SK-N-MC (cell line): ENCODE measurements around the gene AJAP1.

ENCODE experiments used
- EZH2 ChIP-seq: fragments of 200-600 bp; sonication (generic); IDR thresholded peaks from one replicate; pipeline ENCODE4 v1.6.1; 2017; ENCODE audit warnings: antibody characterized with exemption
- POLR2AphosphoS5 ChIP-seq: IDR thresholded peaks from 2 replicates; pipeline ENCODE4 v1.6.1; 2012; ENCODE audit warnings: mild to moderate bottlenecking, low read depth, low read length, borderline replicate concordance

DNA sequence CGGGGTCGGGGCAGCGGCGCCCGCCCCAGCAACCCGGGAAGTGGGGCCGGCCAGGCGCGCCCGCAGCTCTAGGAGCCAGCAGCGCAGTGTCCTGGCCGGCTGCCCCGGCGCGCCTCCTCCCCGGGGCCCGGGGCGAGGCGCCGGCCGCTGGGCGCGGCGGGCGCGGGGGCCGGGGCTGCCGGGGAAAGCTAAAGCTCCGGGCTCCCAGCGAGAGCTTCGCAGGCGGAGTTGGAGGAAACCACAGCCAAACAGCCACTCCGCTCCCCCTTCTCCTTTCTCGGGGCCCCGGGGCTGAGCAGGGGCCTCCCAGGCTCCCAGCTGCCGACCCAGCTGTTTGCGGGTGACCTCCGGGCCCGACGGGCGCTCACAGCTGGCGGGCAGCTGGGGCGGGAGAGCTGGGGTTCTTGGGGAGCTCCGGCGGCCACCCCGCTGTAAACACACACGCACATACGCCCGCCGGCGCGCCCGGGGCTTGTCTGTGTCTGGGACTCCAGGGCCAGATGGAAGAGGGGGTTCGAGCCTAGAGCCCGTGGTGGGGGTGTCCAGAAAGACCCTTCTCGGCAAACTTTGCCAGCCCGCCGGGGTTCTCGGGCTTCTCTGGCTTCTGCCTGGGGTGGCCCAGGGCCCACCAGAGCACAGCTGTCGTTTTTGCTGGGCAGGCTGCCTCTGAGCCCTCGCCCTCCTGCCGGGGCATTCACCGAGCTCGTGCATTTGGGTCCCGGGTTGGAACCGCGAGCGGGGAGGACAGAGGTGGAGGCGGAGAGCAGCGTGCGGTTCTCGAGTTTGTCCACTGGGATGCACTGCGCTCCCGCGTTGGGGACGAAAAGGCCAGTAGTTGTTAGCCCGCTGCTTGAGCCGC is 1.5 kb downstream of the AJAP1 start:
- TF ChIP-seq EZH2 (no peak), POLR2AphosphoS5 (no peak)
